CD8-positive, alpha-beta memory T cell (primary cell): ENCODE measurements around the gene HCFC2. TPM values are rescaled to one million over a fixed set of nuclear protein-coding genes. Genes with fewer than 3 reads are reported as not detected.

Experiments used
- CTCF ChIA-PET: fragments of 350-600 bp; sonication (Branson Sonifier 250); formaldehyde crosslinking; loops from one replicate; lab custom pipeline; 2021; ENCODE audit warnings: antibody characterized with exemption; lab: Charles Lee
- POLR2A ChIA-PET: fragments of 350-600 bp; sonication (Branson Sonifier 250); formaldehyde crosslinking; loops from one replicate; lab custom pipeline; 2021; ENCODE audit warnings: antibody characterized with exemption; lab: Charles Lee
- DNase-seq, 5 donors: peaks; one replicate each; pipeline versions ENCODE4 v3.0.0 to v3.0.0-alpha.2; 2020 to 2022; ENCODE audit warnings: mixed read lengths in 1 of 5
- H3K27ac ChIP-seq: one replicate; pipeline ENCODE4 v1.7.0; 2013; ENCODE audit warnings: low read depth, mild to moderate bottlenecking, low read length, moderate library complexity
- H3K27me3 ChIP-seq: 2 replicates; pipeline ENCODE4 v1.7.0; 2013; ENCODE audit warnings: low read length, mild to moderate bottlenecking; ENCODE audit not compliant: insufficient read depth, poor library complexity, severe bottlenecking
- H3K36me3 ChIP-seq: 2 replicates; pipeline ENCODE4 v1.7.0; 2013; ENCODE audit warnings: mild to moderate bottlenecking, low read length, moderate library complexity; ENCODE audit not compliant: insufficient read depth
- H3K4me1 ChIP-seq: 2 replicates; pipeline ENCODE4 v1.7.0; 2013; ENCODE audit warnings: mild to moderate bottlenecking, low read length, moderate library complexity; ENCODE audit not compliant: insufficient read depth
- H3K4me3 ChIP-seq: 2 replicates; pipeline ENCODE4 v1.7.0; 2013; ENCODE audit warnings: mild to moderate bottlenecking, low read length
- H3K9me3 ChIP-seq: 2 replicates; pipeline ENCODE4 v1.7.0; 2013; ENCODE audit warnings: mild to moderate bottlenecking, low read length
- H3K27ac Mint-ChIP-seq, 8 donors: one replicate each; pipeline ENCODE4 v1.8.0; 2020 to 2021; ENCODE audit warnings: mixed read lengths in 8 of 8, mild to moderate bottlenecking in 6 of 8, inconsistent platforms in 3 of 8, moderate library complexity in 3 of 8
- H3K27me3 Mint-ChIP-seq, 2 donors: one replicate each; pipeline ENCODE4 v1.8.0; 2020 to 2021; ENCODE audit warnings: mixed read lengths in 2 of 2, mild to moderate bottlenecking in 1 of 2, moderate library complexity in 1 of 2
- H3K36me3 Mint-ChIP-seq, 3 donors: one replicate each; pipeline ENCODE4 v1.8.0; 2020 to 2021; ENCODE audit warnings: mixed read lengths in 3 of 3, inconsistent platforms in 1 of 3, mild to moderate bottlenecking in 1 of 3
- H3K4me1 Mint-ChIP-seq, 3 donors: one replicate each; pipeline ENCODE4 v1.8.0; 2020 to 2021; ENCODE audit warnings: mixed read lengths in 3 of 3, inconsistent platforms in 1 of 3, mild to moderate bottlenecking in 1 of 3
- H3K4me3 Mint-ChIP-seq, 7 donors: one replicate each; pipeline ENCODE4 v1.8.0; 2020 to 2021; ENCODE audit warnings: mixed read lengths in 7 of 7, mild to moderate bottlenecking in 6 of 7, moderate library complexity in 4 of 7, inconsistent platforms in 2 of 7
- H3K9me3 Mint-ChIP-seq, 5 donors: one replicate each; pipeline ENCODE4 v1.8.0; 2020 to 2022; ENCODE audit warnings: mixed read lengths in 5 of 5, mild to moderate bottlenecking in 3 of 5, moderate library complexity in 2 of 5, inconsistent platforms in 1 of 5
- polyA plus RNA-seq: library from polyadenylated mRNA; unstranded; fragments of 300-500 nt; fragmentation: Illumina TruSeq; gene quantifications from one replicate; pipeline ENCODE4 v1.2.3, GENCODE V29; 2021
- total RNA-seq, 2 experiments: library from RNA; stranded (reverse); gene quantifications; one replicate each; pipeline ENCODE4 v1.2.3, GENCODE V29; 2021

The HCFC2 gene
- total and polyA plus RNA-seq, 3 experiments from 2014 or later = 8.5 to 13.0 (median 12.5) TPM

DNA sequence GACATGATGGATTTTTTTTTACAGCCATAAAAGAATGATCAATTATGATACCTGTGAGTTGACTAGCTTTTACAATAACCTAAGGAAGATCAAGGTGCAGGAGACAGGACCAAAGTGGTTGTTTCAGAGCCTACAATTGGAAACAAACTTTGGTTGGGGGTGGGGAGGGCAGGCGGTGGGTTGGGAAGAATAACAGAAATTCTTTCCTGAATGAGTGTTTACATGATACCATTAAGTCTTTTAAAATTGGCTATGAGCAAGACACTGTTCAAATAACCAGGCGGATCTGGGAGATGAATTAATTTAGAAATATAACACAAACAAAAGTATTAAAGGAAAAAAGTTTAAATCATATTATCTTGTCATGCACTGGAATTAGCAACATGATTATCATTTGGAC, 66.4 kb downstream of the HCFC2 start:
- no peak overlapping the region for H3K4me3 ChIP-seq
- ChIA-PET POLR2A (no interaction called here), CTCF (no interaction called here)
- DNase-seq = no peak
- no peak overlapping the region for H3K27ac ChIP-seq
- H3K27me3 Mint-ChIP-seq = no peaks in the 10 kb centered on the region
- peaks cover 36 to 40% (median 36%) of the 10 kb centered on the region in 3 donors for H3K4me1 Mint-ChIP-seq
- H3K36me3 Mint-ChIP-seq = peaks cover 0 to 57% (median 17%) of the 10 kb centered on the region in 3 donors
- H3K4me1 ChIP-seq = peaks cover 11% of the 10 kb centered on the region
- no peaks in the 10 kb centered on the region for H3K9me3 ChIP-seq
- H3K36me3 ChIP-seq = peaks cover 19% of the 10 kb centered on the region
- peak overlapping the region in 1 of 8 donors; percentile 12 for H3K27ac Mint-ChIP-seq
- H3K27me3 ChIP-seq = no peaks in the 10 kb centered on the region
- no peak overlapping the region for H3K4me3 Mint-ChIP-seq
- H3K9me3 Mint-ChIP-seq = no peaks in the 10 kb centered on the region

DNA sequence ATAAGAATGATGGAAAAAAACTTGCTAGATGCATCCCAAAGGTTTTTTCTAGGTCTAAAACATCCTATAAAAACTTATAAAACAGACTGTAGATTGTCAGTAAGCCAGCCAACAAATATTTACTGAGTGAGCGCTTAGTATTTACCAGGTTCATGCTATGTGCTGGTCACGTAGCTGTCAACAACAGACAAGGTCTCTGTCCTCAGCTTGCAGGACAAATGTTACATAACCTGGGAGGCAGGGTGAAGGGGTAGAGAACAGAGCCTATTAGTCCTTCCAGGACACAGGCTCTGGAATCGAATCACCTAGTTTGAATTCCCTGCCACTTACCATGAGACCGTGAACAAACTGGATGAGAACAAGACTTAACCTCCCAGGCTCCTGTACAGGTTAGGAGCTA, 67.3 kb downstream of the HCFC2 start:
- Mint-ChIP-seq H3K27ac (no peak overlapping the region), H3K4me3 (no peak overlapping the region), H3K4me1 (peaks cover 36 to 48% (median 43%) of the 10 kb centered on the region in 3 donors), H3K9me3 (no peaks in the 10 kb centered on the region), H3K36me3 (peaks cover 0 to 49% (median 13%) of the 10 kb centered on the region in 3 donors), H3K27me3 (no peaks in the 10 kb centered on the region)
- ChIA-PET CTCF (interaction anchor here (0.7 kb wide), 1 partner anchor 22 kb away, joined by 3 read pairs; no protein-coding TSS in a partner anchor), POLR2A (no interaction called here)
- H3K9me3 ChIP-seq = no peaks in the 10 kb centered on the region
- no peak overlapping the region for H3K27ac ChIP-seq
- peaks cover 19% of the 10 kb centered on the region for H3K36me3 ChIP-seq
- no peak overlapping the region for H3K4me3 ChIP-seq
- peaks cover 20% of the 10 kb centered on the region for H3K4me1 ChIP-seq
- no peak for DNase-seq
- H3K27me3 ChIP-seq = no peaks in the 10 kb centered on the region

DNA sequence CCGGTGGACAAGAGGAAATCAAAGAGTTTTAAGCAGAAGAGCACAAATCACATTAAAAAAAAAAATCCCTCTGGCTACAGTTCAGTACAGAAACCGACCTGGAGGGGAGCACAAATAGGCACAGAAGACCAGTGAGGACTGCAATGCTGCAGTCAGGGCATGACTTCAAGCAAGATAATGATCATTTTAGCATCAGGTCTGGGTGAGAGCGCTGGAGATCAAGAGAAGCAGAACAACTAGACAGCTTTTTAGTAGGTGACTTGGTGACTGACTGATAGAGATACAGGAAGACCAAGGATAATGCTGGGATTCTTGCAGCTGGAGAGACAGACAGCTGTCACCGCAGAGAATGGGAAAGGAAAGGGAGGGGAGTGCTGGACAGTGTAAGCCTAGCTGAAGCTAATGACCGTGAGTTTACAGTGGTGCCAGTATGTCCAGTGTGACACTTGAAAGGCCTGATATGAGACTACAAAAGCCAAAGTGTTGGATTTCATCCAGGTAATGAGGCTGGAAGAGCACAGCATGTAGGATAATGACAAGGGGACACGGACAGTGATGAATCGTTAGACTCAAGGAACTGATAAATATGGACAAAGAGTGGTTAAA, 68.1 kb downstream of the HCFC2 start:
- H3K36me3 ChIP-seq = peaks cover 19% of the 10 kb centered on the region
- H3K4me3 ChIP-seq = no peak overlapping the region
- Mint-ChIP-seq H3K27ac (peak overlapping the region in 4 of 8 donors; percentile 24 to 85 (median 28)), H3K27me3 (no peaks in the 10 kb centered on the region), H3K9me3 (no peaks in the 10 kb centered on the region), H3K36me3 (peaks cover 0 to 46% (median 13%) of the 10 kb centered on the region in 3 donors), H3K4me1 (peaks cover 36 to 55% (median 49%) of the 10 kb centered on the region in 3 donors), H3K4me3 (no peak overlapping the region)
- no peaks in the 10 kb centered on the region for H3K27me3 ChIP-seq
- ChIA-PET CTCF (interaction anchor here (0.7 kb wide), 1 partner anchor 23 kb away, joined by 3 read pairs; no protein-coding TSS in a partner anchor), POLR2A (interaction anchor here (0.5 kb wide), 1 partner anchor 160 kb away, joined by 10 read pairs; no protein-coding TSS in a partner anchor)
- DNase-seq = no peak
- H3K9me3 ChIP-seq = no peaks in the 10 kb centered on the region
- H3K4me1 ChIP-seq = peaks cover 24% of the 10 kb centered on the region
- no peak overlapping the region for H3K27ac ChIP-seq

DNA sequence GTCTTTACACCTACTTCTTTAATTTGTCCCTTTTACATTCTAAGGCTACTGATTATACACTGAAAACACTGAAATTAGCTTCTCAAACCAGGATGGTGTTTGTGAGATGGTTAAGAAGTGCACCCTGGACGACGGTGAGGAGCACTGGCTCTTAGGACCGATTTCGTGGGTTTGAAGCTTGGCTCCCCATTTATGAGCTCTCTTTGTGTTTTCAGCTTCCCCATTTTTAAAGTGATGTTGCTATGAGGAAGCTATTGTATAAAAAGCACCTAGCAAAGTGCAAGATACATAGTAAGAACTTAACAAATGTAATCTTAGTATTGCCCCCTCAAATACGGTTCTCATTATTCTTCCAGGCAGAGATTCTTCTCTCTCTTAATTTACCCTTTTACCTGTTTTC, 69.0 kb downstream of the HCFC2 start:
- H3K4me1 Mint-ChIP-seq = peaks cover 33 to 51% (median 49%) of the 10 kb centered on the region in 3 donors
- H3K9me3 Mint-ChIP-seq = no peaks in the 10 kb centered on the region
- Histone ChIP-seq H3K27me3 (no peaks in the 10 kb centered on the region), H3K9me3 (no peaks in the 10 kb centered on the region), H3K27ac (no peak overlapping the region), H3K36me3 (peaks cover 19% of the 10 kb centered on the region), H3K4me3 (no peak overlapping the region), H3K4me1 (peaks cover 24% of the 10 kb centered on the region)
- H3K36me3 Mint-ChIP-seq = peaks cover 0 to 38% (median 13%) of the 10 kb centered on the region in 3 donors
- H3K27me3 Mint-ChIP-seq = no peaks in the 10 kb centered on the region
- H3K4me3 Mint-ChIP-seq = no peak overlapping the region
- POLR2A ChIA-PET = interaction anchor here (0.5 kb wide), 1 partner anchor 161 kb away, joined by 10 read pairs; no protein-coding TSS in a partner anchor
- no peak for DNase-seq
- no peak overlapping the region for H3K27ac Mint-ChIP-seq
- CTCF ChIA-PET = interaction anchor here (1.0 kb wide), 1 partner anchor 24 kb away, joined by 4 read pairs; no protein-coding TSS in a partner anchor

DNA sequence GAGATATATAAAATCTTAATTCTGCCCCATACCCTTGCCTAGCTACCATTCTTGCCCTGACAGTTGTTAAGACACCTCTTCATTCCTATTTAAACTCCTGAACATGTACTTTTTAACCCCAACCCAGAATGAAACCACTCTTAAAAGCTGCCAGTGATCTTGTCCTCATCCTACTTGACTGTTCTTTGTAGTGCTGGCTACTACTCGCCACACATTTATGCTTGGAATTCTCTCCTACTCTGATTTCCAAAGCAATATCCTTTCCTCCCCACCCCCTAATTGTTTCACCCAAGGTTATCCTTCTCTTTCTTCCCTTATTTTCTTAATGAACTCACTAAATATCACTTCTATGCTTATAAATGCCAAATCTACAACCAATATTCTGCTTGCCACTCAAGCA, 69.5 kb downstream of the HCFC2 start:
- ChIA-PET CTCF (interaction anchor here (1.0 kb wide), 1 partner anchor 24 kb away, joined by 4 read pairs; no protein-coding TSS in a partner anchor), POLR2A (no interaction called here)
- H3K4me3 ChIP-seq = no peak overlapping the region
- Mint-ChIP-seq H3K36me3 (peaks cover 0 to 35% (median 13%) of the 10 kb centered on the region in 3 donors), H3K27ac (no peak overlapping the region), H3K27me3 (no peaks in the 10 kb centered on the region), H3K4me3 (no peak overlapping the region), H3K4me1 (peaks cover 34 to 50% (median 48%) of the 10 kb centered on the region in 3 donors), H3K9me3 (no peaks in the 10 kb centered on the region)
- no peaks in the 10 kb centered on the region for H3K9me3 ChIP-seq
- H3K27ac ChIP-seq = no peak overlapping the region
- H3K27me3 ChIP-seq = no peaks in the 10 kb centered on the region
- H3K4me1 ChIP-seq = peaks cover 24% of the 10 kb centered on the region
- H3K36me3 ChIP-seq = peaks cover 19% of the 10 kb centered on the region
- no peak for DNase-seq

DNA sequence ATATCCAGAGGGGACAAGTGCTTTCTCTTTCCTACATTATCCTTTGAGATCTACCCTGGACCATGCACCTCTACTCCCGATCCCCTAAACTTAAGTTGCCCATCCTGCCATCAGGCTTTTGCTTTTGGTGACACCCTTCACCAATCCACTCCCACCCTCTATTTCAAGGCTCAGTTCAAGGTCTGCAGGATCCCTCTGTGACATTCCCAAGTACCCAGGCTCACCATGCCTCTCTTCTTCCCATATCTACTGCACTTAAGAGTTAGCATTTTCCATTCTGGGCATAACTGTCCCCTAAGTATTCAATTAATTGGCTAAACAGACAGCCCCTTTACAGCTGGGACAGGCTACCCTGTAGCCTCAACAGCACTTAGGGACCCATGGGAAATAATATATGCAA, 70.6 kb downstream of the HCFC2 start:
- peaks cover 15% of the 10 kb centered on the region for H3K36me3 ChIP-seq
- ChIA-PET CTCF (no interaction called here), POLR2A (no interaction called here)
- Mint-ChIP-seq H3K4me3 (no peak overlapping the region), H3K27ac (no peak overlapping the region), H3K4me1 (peaks cover 30 to 44% (median 38%) of the 10 kb centered on the region in 3 donors), H3K27me3 (no peaks in the 10 kb centered on the region), H3K9me3 (no peaks in the 10 kb centered on the region), H3K36me3 (peaks cover 0 to 25% (median 10%) of the 10 kb centered on the region in 3 donors)
- no peak overlapping the region for H3K27ac ChIP-seq
- peaks cover 24% of the 10 kb centered on the region for H3K4me1 ChIP-seq
- no peak overlapping the region for H3K4me3 ChIP-seq
- H3K9me3 ChIP-seq = no peaks in the 10 kb centered on the region
- no peaks in the 10 kb centered on the region for H3K27me3 ChIP-seq
- DNase-seq = no peak

DNA sequence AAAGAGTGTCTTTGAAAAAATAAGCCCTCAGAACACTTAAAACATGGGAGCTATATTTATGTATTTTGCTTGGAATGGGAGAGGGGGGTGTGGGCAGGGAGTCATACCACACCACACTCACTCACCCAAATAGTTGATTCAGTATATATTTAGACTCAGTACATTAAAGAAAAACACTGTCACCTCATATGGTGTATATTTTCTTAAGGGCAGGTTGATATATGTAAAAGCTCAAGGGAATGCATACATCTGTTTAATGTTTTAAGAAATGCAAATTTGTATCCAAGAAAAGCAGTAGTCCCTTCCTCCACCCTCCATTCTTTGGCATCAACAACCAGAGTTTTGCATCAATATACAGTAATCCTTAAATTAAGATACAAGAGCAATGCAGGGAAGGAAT, 72.2 kb downstream of the HCFC2 start:
- Histone ChIP-seq H3K36me3 (peaks cover 10% of the 10 kb centered on the region), H3K9me3 (no peaks in the 10 kb centered on the region), H3K4me3 (peak overlapping the region; percentile 49), H3K27ac (peak overlapping the region; percentile 44), H3K27me3 (no peaks in the 10 kb centered on the region), H3K4me1 (peaks cover 24% of the 10 kb centered on the region)
- Mint-ChIP-seq H3K27ac (peak overlapping the region in 6 of 8 donors; percentile 83 to 93 (median 92)), H3K4me1 (peaks cover 18 to 29% (median 25%) of the 10 kb centered on the region in 3 donors), H3K36me3 (peaks cover 0 to 12% (median 6%) of the 10 kb centered on the region in 3 donors), H3K9me3 (no peaks in the 10 kb centered on the region), H3K4me3 (peak overlapping the region; percentile 85 to 98 (median 92)), H3K27me3 (no peaks in the 10 kb centered on the region)
- no peak for DNase-seq
- ChIA-PET POLR2A (interaction anchor here (1.3 to 1.8 kb wide), 3 partner anchors 15 to 295 kb away, joined by 5 to 12 read pairs (median 6); partner anchors contain the start of genes HCFC2 and NT5DC3), CTCF (no interaction called here)
